HG03565 (cell line): ENCODE results near the gene ENPP7.

Experiments
- ATAC-seq: cut with Tn5 transposase; IDR thresholded peaks from one replicate; pipeline ENCODE4 v1.9.1; 2021; ENCODE audit warnings: mild to moderate bottlenecking, moderate library complexity; ENCODE audit not compliant: unreplicated experiment

The ENPP7 gene

DNA sequence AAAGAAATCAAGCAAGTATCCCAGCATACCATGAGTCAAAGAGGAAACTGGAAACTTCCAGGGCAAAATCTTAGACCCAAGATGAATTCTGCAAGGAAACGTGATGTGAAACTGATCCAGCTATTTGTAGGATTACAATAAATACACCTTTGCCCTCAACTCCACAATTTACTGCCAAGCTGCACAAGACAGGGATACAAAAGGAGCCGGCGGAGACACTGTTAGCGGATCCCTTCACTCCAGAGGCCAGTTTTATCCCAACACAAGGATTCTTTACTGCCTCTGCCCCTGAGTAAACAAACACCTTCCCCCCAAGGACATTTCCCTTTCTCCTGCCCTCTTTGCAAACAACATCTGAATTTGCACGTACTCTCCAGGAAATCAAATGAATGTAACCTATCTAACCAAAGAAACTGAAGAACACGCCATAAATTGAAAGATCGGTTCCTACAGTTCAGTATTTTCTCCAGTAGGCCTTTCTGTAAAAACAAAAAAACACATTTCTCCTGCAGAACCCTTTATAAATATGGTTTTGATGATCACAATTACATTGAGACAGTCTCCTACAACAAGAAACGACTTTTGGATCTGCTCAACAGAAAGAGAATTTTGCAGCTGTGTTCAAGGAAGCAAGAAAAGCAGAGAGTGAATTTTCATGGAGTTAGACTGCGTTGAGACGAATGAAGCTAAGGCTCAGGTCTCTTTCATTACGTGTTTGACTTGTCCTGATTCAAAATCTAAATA, 45.8 kb downstream of the ENPP7 start:
- no peak for ATAC-seq

GRCh38 chr17:79777120-79777893, 46.6 kb downstream of the ENPP7 start:
- ATAC-seq: peak; percentile 12

DNA sequence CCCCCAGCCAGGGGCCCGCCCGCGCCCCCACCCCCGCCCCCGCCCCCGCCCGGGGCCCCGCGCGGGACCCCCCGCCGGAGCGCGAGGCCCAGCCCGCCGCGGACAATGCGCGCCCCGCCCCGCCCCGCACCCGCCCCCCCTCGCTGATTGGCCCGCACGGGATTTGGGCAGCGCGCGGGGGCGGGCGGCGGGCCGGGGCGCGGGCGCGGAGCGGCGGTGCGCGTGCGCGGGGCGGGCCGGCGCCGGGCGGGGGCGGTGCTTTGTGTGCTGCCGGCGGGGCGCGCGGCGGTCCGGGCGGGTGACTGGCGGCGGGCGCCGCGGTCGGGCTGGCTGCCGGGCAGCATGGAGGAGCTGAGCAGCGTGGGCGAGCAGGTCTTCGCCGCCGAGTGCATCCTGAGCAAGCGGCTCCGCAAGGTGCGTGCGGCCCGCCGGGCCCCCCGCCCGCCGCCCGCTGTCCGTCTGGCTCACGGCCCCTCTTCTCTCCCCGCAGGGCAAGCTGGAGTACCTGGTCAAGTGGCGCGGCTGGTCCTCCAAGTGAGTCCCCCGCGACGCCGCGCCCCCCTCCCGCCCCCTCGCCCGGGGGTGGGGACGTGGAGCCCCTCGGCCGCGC, 47.3 kb downstream of the ENPP7 start, which contains the start of gene CBX2:
CBX2 (plus strand) TSS at position 255 of the 610 bp plus-strand sequence; CDS start at position 343, 88 bp downstream.
- ATAC-seq: peak; percentile 58

- peak; percentile 3 for ATAC-seq
These were observed 47.9 kb downstream of the ENPP7 start for GRCh38 chr17:79778504-79779083.

- ATAC-seq: no peak
These were observed 48.4 kb downstream of the ENPP7 start for GRCh38 chr17:79779084-79779529.

GRCh38 chr17:79779661-79780365, 49.1 kb downstream of the ENPP7 start:
- no peak for ATAC-seq

- no peak for ATAC-seq
These were observed 50.4 kb downstream of the ENPP7 start for GRCh38 chr17:79781012-79781650.

DNA sequence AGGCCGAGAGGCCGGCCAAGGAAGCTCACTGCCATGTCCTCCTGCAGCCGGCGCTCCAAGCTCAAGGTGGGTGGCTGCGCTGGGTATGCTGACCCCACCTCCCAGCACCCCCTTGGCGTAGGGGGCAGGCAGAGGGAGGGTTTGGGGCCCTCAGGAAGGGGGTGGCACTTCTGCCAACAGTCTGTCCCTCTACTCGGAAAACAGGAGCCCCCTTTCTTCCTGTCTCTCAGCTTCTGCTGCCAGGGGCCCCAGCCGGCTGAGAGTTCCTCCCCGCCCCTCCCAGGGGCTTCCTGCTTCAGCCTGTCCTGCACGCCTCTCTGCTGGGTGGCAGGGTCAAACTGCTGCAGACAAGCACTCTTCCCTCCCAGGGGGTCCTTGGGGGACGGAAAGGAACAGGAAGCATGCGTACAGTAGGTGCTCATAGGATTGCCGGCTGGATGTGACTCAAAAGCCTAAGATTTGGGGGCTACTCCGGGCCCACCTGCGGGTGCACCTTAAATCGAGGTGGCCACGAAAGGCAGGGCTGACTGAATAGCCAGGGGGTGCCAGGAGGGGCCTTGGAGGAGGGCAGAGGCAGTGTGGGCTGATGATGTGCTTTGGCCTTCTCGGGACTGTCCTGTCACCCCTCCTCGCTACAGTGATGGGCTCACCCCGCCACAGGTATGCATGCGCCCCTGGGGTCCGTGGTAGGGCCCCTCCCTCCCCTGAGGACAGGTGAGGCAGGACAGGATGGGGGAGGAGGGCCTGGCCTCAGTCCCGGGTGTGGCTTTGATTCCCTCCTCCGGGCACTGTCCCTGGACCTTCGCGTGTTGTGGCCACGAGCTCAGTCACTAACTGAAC, 51.2 kb downstream of the ENPP7 start:
- ATAC-seq: no peak

DNA sequence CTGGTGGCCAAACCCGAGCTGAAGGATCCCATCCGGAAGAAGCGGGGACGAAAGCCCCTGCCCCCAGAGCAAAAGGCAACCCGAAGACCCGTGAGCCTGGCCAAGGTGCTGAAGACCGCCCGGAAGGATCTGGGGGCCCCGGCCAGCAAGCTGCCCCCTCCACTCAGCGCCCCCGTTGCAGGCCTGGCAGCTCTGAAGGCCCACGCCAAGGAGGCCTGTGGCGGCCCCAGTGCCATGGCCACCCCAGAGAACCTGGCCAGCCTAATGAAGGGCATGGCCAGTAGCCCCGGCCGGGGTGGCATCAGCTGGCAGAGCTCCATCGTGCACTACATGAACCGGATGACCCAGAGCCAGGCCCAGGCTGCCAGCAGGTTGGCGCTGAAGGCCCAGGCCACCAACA, 53.1 kb downstream of the ENPP7 start:
- ATAC-seq: no peak

DNA sequence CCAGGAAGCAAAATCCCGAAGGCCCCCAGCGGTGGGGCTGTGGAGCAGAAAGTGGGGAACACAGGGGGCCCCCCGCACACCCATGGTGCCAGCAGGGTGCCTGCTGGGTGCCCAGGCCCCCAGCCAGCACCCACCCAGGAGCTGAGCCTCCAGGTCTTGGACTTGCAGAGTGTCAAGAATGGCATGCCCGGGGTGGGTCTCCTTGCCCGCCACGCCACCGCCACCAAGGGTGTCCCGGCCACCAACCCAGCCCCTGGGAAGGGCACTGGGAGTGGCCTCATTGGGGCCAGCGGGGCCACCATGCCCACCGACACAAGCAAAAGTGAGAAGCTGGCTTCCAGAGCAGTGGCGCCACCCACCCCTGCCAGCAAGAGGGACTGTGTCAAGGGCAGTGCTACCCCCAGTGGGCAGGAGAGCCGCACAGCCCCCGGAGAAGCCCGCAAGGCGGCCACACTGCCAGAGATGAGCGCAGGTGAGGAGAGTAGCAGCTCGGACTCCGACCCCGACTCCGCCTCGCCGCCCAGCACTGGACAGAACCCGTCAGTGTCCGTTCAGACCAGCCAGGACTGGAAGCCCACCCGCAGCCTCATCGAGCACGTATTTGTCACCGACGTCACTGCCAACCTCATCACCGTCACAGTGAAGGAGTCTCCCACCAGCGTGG, 53.7 kb downstream of the ENPP7 start:
- ATAC-seq: no peak

DNA sequence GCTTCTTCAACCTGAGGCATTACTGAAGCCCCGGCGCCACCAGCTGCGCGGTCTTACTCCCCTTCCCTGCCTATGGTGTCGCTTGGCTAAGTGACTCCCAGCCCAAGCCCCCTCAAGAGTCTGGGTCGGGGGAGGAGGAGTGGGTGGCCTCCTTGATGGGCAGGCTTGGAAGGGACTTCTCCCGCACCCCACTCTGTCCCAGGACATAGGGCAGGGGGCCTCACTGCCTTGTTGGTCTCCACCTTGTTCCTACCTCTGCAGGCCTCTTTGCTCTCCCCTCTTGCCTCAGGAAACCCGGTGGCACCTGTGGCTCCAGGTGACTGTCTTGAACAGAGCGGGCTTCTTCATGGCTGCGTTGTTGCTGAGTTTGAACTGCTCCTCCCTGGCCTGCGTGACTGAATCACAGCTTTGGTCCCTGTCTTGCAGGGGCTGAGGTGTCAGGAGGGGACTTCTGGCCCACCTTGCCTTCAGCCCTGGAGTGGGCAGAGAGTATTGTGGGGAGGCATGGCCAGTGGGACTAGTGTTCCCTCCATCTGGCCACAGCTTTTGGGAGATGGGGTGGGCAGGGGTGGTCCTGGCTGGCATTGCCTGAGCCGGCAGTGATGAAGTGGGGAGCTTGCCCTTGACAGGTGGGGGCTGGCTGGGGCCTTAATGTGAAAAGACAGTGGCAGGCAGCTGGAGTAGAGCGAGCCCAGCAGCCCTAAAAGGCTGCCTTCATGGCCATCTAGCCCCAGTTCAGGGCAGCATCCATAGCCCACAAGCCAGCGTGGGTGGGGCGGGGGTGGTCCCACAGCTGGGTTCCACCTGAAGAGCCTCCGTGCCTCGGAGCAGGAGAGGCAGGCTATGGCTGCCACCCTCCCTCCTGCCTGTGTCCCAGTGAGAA, 54.5 kb downstream of the ENPP7 start:
- ATAC-seq: no peak

DNA sequence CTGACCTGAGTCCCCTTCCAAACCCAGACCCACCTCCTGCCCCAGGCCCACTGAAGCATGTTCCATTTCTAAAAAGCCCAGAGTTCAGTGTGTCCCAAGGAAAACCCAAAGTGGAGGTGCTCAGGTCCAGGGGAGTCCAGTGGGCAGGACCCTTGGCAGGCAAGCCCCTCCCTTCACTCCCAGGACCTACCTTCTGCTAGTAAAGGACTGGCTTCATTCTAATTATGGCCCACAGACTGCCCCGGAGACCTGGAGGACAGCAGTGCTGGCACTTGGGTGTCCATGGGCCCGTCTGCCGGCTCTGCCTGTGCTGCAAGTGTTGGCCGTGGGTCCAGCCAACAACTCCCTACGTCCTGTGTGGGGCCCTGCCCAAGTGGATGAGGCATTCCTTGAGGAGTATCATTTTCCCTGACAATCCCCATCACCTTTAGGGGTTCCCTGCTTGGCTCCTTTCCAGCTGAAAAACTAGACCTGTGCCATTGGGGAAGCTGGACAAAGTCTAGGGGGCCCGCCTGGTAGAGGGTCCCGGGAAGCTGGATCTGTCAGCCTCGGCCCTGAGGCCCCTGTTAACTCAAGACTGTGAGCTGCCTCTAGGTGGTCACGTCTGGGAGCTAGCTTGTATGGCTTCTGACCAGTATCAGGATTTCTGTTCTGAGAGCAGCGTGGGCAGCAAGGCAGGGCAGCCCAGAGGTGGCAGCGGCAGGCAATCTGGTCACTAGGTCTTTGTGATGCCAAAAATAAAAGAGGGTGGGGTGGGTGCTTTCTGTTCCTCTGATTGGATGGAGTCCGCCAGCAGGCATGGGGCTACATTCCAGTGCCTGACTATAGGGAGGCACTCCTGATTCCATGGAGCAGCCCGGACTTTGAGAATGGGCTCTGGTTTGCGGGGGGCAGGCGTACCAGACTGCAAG, 55.4 kb downstream of the ENPP7 start:
- ATAC-seq: no peak

DNA sequence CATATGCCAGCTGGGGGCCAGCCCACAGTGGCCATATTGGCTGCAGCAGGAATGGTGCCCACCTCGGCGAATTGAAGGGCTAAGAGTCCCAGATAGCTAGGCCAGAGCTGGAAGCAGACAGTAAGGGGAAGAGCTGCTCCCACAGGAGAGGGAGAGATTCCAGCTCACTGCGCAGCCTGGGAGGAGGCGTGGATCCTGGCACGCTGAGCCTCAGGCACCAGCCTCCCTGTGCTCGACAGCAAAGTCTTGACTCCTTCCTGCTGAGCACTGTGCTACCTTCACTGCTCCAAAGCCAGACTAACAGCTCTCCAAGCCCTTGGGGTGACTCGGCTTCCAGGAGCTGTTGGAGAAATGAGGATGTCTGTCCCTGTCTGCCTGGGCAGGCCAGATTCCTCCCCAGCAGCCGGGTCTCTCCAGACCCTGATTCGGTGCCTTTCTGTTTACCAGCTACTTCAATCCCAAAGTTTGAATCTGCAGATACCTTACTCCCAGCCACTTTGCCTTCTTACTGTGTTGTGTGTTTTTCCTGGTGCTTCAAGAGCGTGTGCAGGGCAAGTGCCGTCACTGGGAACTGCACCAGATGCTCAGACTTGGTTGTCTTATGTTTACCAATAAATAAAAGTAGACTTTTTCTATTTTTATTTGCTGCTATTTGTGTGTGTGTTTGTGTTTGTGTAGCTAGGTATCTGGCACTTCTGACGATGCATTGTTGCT, 56.3 kb downstream of the ENPP7 start:
- ATAC-seq: no peak

GRCh38 chr17:79788455-79788854, 57.7 kb downstream of the ENPP7 start:
- ATAC-seq: no peak

GRCh38 chr17:79788989-79789942, 58.5 kb downstream of the ENPP7 start:
- ATAC-seq: no peak
